NOMO-1 treated with dmso at 0.1 percent for 144 hours (cell line): Measurements from ENCODE around the gene ACP3.
A peak's percentile ranks its signal among the peaks of the same experiment; 100 is the strongest.

Experiments used
- DNase-seq: peaks from one replicate; lab custom pipeline; 2025; ENCODE audit not compliant: unreplicated experiment; lab: John Stamatoyannopoulos, UW

Gene ACP3

DNA sequence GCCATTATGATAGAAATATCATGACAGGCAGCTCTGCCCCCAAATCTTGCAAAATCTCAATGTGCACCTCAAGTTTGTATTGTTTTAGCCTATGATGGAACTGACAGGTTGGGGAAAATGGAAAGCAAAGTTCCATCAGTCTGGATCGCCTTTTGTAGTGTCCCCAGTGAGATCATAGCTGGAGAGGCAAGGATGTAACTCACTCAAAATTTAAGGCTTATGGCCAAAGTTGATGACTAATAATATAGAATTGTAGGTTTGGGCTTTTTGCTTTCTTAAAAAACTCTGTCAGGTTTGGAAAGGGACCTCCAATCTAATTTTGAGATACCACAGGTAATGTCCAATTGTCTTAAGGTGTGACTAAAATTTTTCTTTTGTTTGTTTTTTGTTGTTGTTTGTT, 1.4 kb upstream of the ACP3 start:
- DNase-seq, result no peak

DNA sequence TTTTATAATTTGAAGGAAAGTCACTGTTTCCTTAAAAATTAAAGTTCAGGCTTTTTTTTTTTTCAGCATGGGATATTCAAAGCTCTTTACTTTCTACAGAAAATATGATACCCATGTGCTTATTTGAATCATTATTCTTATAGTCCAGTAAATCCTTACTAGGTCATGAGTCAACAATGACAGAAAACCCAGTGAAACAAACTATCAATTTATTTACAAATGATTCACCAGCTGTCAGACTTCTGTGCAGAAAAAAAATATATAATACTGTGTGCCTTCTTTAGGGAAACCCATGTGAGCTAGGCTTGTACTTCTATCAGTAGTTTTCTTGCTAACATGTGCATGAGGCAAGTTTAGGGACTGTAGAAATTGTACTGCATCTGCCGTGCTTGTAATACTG, 1.2 kb downstream of the ACP3 start:
- DNase-seq, result no peak

DNA sequence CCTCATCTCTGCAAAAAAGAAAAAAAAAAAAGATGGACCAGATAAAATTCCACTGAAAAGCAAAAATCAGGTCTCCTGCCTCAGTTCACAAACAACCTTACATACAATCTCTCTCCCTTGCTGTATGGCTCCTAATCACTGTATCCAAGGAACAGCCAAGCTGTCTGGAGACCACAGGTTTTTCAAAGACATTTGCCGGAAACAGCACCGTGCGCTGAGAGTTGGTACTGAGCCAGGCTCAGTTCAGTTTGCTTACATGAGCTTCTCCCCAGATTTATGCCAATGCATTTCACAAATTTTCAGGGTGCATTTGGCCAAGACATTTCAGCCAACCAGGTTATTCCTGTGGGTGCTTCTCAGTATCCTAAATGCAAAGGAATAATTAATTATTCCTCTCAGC, 4.1 kb downstream of the ACP3 start:
- no peak for DNase-seq

DNA sequence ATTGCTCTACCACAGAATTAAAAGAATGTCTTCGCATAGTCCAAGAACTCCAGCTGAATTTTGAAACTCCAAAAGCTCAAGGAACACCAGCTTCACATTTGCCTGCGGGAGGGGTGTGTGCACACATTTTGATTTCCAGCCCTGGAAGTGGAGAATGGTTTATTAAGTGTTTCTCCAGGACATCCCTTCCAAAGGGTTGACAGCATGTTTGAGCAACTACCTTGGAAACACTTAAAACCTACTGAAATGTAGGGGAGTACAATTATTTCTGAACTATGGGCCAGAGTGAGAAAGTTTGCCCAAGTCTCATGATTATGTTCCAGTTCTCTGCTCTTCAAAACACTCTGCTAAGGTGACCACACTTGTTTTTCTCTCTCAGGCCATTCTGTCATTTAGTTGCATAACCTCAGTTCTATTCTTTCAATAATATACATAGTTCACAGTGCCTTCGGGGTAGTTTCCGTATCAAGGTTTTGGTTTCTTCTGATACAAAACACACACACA, 7.9 kb downstream of the ACP3 start:
- no peak for DNase-seq

DNA sequence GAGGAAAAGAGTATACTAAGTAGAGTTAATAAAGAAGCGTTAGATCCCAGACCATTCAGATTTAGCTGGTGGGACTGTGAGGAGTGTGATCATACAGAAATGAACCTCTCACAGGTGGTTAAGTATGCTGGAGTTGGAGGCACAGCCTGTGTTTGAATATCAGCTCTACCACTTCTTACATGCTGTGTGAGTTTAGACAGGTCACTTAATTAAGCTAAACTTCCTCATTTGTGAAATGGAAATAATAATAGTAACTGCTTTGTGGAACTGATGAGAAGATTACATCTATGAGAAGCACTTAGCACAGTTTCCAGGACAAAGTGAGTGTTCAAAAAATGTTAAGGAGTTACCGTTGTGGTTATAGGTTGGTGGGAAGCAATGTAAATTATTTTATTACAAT, 8.4 kb downstream of the ACP3 start:
- DNase-seq, result peak; percentile 46

DNA sequence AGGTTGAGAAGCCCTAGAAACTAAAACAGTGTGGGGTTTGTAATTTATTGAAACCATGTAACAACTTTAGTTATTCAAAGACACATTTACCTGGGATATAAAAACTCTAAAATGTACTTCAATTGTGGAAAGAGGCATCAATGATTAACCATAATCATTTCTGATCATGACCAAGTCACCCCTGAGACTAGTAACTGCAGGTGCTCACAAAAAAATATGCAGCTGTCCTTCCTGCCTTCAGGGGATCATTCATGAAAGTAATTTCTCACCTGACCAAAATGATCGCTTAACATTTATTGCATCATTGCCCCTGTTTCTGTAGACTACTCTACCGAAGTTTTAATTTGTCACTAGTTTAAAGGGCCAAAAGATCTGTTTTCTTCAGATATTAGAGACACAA, 9.0 kb downstream of the ACP3 start:
- DNase-seq, result no peak

DNA sequence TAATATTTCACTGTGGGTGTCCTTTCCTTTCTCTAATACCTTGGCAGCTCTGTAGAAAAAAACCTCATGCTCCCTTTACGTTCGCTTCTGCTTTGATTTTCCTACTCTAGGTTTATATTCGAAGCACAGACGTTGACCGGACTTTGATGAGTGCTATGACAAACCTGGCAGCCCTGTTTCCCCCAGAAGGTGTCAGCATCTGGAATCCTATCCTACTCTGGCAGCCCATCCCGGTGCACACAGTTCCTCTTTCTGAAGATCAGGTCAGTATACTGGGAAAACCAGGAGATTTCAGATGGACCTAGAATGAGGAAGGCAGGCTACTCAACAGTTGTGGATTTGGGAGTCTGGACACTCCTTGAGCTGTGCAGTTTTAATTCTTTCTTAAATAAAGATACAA, 14.9 kb downstream of the ACP3 start:
- DNase-seq, result no peak

DNA sequence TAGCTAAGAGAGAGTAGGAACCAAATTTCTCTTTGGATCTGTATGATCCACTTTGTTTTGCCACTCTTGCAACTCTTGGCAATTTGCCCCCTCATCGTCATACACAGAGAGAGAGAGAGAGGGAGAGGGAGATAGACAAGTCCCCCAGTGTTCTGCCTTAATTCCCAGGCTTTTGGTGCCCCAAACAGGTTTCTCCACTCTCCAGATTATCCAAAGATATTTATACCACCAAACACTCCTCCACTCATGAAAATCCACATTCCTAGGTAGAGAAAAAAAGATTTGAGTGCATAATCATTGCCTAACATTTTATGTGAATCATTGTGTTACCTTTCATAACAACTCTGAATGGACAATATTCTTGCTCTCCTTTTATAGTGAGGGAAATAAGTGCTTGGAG, 15.3 kb downstream of the ACP3 start:
- no peak for DNase-seq

DNA sequence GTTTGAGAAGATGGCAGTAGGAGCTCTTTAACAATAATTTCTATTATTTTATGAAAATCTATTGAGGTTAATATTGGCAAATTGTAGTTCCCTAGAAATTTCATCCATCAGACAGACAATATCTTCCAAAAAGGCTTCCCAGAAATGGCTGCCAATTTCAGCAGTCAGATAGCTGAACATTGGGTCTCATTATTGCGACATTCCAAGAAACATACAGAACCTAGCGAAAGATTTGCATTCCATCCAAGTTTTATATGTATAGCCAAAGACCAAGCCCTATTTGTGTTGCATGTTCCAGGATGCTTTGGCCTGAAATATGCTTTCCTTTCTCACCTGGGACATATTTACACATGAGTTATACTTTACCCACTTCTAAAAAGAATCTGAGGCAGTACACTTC, 24.5 kb downstream of the ACP3 start:
- no peak for DNase-seq

DNA sequence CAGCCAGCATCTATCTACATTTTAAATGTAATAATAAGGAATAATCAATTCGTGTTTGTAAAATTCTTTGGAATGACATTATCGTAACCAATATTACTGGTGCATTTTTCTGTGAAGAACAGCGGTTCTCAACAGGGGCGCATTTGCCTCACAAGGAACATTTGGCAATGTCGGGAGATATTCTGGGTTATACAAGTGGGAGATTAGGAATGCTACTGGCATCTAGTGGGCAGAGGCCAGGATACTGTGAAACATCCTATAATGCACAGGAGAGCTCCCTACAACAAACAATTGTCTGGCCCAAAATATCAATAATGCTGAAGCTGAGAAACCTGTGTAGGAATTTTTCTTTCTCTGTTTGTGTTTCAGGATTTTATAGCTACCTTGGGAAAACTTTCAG, 25.0 kb downstream of the ACP3 start:
- DNase-seq, result no peak

DNA sequence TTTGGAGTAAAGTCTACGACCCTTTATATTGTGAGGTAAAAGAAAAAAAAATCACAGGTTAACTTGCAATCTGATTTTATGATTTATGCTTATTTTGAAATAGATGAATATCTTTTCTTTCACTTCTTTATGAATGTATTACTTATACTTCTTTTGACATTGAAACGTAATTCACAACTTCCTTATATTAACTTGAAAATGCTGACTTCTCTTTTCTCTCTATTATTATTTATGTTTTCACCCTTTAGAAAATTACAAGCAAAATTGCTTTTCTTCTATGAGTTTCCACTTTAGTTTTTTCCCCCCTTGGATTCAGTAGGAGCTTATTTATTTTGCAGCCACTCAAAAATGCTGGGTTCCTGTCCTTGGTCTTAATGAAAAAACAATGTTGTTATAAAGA, 25.4 kb downstream of the ACP3 start:
- no peak for DNase-seq

DNA sequence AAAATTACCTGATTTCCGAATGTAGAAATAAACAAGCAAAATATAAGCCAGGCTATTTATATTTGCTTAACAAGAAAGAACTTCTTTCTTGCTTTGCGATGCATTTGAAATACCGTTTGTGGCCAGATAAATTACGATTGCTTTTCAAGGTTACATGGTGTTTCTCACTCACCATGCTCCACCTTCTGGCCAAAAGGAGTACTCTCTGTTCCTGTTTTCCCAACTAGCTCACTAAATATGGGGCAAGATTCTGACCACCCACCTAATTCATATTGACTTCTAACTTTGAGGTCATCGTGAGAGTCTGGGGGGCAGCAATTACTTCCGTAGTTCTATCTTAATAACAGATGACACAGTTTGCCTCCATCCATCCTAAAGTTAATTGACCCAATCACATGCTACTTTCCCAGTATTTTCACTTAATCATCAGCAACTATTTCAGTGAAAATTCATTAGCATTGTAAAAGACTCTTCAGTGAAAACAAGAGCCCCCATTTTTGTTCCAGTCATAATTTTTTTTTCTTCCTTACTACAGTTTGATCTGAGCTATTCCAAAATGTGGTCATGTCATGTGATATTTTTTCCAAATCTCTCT, 25.9 kb downstream of the ACP3 start:
- DNase-seq, result peak; percentile 72

DNA sequence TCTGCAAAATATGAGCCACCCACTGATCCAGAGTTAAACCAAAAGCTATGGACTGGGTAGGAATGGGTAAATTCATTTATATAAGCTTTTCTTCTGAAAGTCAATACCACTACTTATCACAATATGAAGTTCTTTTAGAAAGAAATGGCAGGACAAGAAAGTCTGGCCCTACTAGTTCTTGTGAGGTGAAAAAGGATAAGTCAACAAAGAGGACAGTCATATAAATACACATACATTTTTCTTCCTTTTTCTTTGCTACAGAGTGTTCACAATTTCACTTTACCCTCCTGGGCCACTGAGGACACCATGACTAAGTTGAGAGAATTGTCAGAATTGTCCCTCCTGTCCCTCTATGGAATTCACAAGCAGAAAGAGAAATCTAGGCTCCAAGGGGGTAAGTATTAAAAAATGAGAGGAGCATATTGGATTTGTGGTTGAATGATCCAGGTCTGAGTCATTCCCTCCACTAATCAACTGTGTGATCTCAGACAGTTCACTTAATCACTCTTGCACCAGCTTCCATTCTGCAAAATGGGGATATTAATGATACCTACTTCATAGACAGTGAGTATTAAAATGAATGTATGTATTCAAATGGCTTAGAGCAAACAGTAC, 27.6 kb downstream of the ACP3 start:
- no peak for DNase-seq

DNA sequence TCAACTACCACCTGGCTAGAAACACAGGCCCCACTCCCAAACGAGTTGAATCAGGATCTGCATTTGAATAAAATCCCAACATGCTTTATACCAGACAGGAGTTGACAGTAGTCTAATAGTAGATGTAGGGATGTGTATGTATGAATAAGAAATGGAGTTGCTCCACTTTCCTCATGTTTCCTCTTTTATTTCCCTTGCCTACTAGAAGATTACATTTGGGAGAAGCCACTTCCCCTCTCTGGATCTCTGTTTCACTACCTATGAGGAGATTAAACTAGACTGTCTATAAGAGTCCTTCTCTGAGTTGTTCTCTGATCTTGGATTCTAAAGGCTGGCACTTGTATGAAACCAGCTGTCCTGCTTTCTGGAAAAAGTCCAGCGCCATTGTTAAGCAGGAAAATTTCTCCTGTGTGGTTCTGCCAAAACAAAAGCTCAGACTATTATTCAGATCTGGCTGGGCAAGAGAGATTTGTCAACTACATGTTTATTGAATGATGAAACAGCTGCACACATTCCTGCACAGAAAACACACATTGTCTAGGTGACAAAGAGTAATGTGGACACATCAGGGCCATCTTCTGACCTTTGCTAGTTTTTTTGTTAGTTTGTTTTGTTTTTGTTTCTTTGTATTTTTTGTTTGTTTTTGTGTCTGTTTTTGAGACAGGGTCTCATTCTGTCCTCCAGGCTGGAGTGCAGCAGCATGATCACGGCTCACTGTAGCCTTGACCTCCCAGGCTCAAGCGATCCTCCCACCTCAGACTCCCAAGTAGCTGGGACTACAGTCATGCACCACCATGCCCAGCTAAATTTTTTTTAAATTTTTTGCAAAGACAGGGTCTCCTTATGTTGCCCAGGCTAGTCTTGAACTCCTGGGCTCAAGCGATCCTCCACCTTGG, 29.9 kb downstream of the ACP3 start:
- no peak for DNase-seq

DNA sequence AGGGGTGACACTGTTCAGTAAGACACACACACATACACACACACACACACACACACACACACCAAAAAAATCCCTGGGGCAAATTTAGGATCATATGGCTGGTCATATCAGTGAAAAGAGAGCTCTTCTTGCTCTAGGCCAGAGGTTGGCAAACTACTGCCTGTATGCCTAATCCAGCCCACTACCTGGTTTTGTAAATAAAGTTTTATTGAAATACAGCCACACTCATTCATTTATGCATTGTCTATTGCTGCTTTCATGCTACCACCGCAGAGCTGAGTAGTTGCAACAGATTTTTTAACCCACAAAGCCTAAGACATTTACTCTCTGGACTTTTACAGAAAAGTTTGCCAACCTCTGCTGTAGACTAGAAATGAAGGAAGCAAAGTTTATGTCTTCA, 30.6 kb downstream of the ACP3 start:
- DNase-seq, result no peak

DNA sequence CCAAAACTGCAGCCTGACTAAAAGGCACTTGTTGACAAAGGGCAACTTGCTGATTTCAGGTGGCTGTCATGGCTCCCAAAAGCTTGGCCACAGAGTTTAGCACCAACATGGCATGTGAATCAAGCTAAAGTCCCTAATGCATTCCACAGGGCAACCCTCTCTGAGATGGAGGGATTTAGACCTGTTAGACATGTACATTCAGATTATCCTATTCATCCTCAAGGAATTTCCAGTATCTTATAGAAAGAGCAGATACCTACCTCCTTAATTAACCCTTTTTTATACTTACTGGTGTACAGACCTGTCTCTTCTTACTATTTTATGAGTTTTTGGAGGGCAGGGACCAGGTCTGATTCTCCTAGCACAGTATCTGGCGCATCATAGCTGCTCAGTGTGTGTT, 31.3 kb downstream of the ACP3 start:
- no peak for DNase-seq

DNA sequence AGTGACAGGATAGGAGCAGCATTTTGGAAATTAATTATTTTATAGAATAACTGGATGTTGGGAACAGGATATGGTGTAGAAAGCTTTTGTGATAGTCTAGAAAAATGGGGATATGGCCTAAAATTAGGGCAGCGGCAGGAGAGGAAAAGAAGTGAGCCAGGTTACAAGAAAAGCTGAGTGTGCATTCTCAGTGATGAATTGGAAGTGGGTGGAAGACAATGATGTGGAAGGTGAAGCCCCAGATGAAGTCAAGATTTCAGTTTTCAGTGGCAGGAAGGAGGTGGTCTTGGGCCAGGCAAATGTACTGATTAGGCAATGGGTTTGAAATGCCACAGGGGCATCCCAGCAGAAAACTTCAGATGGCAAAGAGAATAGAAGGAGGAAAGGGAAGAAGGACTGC, 33.6 kb downstream of the ACP3 start:
- no peak for DNase-seq

DNA sequence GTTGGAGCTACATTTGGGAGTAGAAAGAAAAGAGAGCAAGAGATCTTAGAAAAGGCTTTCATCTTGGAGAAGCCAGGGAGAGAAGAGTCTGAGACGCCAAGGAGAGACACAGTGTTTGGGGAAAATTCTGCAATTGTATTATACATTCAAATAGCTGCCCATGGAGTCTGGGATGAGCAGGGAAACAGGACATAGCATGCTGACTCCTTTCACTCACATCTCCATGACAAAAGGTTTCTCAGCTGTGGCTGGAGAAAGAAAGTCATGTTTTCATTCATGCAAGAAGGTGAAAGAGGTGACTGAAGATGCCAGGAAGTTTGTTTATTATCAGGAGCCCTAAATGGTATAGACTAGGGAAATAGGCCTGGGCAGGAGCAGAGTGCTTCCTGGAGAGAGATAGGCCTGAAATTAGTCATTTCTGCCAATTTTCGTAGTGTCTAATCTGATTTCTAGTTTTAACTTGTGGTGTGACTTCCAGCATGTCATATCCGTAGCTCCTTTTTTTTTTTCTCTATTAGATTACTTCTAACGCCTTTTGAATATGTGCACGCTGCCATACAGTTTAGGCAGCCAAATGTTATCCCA, 34.1 kb downstream of the ACP3 start:
- DNase-seq, result no peak

DNA sequence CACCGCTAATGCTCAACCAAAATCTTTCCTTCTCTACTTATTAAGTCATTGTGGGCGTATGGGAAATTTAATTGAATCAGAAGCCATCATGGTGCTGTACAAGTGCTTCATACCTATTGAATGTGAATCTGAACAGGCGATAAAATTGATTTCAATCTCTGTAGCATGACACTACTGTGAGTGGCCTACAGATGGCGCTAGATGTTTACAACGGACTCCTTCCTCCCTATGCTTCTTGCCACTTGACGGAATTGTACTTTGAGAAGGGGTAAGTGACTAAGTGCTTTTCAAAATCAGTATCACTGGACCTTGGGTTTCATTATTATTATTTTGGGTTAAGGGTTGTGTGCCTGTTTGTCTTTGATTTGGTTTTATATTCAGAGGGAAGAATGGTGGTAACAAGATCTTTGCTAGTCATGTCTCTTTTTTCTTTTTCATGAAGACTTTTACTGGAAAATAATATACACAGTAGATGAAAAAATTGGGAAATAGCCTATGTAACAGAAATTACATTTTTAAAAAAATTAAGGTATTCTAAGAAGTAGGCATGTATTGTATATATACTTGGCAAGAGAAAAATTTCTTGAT, 35.4 kb downstream of the ACP3 start:
- peak; percentile 60 for DNase-seq

DNA sequence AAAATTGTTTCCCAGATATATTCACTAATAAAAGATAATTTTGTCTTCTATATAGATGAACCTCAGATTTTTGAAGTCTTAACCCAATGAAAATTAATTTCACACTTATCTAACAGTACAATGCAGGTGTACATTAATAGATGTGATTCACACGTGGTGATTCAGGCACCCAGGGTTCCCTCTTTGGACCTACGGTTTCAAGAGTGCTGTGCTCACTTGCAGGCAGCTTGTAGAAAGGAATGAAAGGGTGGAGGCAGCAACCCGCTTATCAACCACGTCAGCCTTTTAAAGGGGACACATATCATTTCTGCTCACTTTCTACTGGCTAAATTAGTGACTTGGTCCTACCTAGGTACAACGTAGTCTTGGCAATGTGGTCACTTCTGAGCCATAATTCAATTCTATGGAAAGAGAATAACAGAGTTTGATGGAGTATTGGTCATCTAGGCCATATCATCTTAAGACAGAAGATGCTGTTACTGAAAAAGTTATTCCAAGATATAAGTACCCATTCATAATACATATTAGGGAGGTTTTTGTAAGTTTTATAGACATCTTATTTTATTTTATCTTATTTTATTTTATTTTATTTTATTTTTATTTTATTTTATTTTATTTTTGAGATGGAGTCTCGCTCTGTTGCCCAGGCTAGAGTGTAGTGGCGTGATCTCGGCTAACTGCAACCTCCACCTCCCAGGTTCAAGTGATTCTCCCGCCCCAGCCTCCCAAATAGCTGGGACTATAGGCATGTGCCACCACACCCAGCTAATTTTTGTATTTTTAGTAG, 37.9 kb downstream of the ACP3 start:
- no peak for DNase-seq

DNA sequence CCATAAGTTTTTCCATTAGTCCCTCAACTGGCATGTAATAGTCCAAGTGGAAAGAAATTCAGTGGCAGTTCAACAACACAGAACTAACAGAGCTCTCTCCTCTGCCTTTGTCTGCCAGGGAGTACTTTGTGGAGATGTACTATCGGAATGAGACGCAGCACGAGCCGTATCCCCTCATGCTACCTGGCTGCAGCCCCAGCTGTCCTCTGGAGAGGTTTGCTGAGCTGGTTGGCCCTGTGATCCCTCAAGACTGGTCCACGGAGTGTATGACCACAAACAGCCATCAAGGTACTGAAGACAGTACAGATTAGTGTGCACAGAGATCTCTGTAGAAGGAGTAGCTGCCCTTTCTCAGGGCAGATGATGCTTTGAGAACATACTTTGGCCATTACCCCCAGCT, 39.4 kb downstream of the ACP3 start:
- DNase-seq, result no peak
